Measurements from ENCODE around the gene UBR7.
"Not testable (repeated sequence)": the region's sequence is repeated elsewhere in the genome, so short reads cannot be mapped to it uniquely, and the experiment has no call there.

UBR7 gene, protein sequence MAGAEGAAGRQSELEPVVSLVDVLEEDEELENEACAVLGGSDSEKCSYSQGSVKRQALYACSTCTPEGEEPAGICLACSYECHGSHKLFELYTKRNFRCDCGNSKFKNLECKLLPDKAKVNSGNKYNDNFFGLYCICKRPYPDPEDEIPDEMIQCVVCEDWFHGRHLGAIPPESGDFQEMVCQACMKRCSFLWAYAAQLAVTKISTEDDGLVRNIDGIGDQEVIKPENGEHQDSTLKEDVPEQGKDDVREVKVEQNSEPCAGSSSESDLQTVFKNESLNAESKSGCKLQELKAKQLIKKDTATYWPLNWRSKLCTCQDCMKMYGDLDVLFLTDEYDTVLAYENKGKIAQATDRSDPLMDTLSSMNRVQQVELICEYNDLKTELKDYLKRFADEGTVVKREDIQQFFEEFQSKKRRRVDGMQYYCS

DNA sequence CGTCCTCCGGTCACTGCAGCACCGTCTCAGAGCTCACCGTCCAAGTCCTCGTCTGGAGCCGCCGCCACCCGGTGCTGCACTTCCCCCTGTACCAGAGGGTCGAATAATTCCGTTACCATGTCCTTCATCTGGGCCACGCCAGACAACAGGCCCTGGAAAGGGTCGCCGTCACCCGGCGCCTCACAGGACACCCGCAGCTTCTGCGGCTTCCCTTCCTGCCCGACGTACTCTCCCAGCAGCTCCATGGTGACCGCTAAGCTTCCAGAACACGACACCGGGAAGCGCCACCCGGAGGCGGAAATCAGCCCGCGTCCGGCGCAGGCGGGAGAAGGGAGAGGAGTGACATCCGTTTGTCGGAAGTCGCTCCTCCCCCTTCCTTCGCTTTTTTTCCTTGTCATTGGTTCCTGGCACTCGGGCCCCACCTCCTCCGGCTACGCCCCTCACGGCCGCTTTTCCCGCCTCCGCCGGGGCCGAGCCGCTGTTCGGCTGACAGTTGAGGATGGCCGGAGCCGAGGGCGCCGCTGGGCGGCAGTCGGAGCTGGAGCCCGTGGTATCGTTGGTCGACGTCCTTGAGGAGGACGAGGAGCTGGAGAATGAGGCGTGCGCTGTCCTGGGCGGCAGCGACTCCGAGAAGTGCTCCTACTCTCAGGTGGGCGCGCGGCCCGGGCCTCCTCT lies at the start of gene UBR7, which contains the start of gene GON7:
UBR7 (plus strand) TSS at position 464 of the 675 bp plus-strand sequence; CDS start at position 500, 36 bp downstream.
GON7 (minus strand) TSS at position 273 of the 675 bp plus-strand sequence; CDS start at position 245, 28 bp downstream.
- peak; percentile 54 to 77 (median 64) for DNase-seq

DNA sequence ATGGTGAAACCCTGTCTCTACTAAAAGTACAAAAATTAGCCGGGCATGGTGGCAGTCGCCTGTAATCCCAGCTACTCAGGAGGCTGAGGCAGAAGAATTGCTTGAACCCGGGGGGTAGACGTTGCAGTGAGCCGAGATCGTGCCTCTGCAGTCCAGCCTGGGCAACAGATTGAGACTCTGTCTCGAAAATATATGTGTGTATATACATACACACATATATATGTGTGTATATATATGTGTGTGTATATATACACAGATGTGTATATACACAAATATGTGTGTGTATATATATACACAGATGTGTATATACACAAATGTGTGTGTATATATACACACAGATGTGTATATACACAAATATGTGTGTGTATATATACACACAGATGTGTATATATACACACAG lies 48.7 kb upstream of the UBR7 start:
- DNase-seq = not testable (repeated sequence)

DNA sequence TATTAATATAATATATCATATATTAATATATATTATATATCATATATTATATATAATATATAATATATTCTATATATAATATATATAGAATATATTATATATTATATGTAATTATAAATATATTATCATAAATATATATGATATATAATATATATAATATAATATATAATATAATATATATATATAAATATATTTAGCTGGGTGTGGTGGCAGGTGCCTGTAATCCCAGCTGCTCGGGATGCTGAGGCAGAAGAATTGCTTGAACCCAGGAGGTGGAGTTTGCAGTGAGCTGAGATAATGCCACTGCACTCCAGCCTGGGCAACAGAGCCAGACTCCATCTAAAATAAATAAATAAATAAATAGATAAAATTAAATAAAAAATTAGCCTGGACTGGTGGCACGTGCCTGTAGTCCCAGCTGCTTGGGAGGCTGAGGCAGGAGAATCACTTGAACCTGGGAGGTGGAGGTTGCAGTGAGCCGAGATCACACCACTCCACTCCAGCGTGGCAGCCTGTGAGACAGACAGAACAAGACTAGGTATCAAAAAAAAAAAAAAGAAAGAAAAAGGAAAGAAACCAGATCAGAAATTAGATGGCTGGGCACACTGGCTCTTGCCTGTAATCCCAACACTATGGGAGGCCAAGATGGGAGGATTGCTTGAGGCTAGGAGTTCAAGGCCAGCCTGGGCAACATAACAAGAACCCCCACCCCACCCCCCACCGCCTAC lies 47.3 kb upstream of the UBR7 start:
- not testable (repeated sequence) for DNase-seq

GRCh38 chr14:93160353-93160801 lies 46.7 kb upstream of the UBR7 start:
- no peak for DNase-seq

GRCh38 chr14:93161411-93161940 lies 45.6 kb upstream of the UBR7 start:
- no peak for DNase-seq

DNA sequence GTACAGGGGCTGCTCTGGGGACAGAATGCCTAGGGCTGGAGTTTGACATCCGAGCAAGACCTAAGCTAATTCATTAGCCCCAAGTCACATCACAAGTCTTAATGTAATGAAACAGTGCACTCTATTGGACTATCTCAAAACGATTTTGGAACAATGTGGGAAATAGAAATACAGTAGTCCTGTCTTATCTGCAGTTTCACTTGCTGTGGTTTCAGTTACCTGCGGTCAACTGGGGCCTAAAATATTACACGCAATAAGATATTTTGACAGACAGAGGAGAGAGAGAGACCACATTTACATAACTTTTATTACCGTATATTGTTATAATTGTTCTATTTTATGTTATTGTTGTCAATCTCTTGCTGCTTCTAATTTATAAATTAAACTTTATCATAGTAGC lies 43.5 kb upstream of the UBR7 start:
- DNase-seq = no peak

DNA sequence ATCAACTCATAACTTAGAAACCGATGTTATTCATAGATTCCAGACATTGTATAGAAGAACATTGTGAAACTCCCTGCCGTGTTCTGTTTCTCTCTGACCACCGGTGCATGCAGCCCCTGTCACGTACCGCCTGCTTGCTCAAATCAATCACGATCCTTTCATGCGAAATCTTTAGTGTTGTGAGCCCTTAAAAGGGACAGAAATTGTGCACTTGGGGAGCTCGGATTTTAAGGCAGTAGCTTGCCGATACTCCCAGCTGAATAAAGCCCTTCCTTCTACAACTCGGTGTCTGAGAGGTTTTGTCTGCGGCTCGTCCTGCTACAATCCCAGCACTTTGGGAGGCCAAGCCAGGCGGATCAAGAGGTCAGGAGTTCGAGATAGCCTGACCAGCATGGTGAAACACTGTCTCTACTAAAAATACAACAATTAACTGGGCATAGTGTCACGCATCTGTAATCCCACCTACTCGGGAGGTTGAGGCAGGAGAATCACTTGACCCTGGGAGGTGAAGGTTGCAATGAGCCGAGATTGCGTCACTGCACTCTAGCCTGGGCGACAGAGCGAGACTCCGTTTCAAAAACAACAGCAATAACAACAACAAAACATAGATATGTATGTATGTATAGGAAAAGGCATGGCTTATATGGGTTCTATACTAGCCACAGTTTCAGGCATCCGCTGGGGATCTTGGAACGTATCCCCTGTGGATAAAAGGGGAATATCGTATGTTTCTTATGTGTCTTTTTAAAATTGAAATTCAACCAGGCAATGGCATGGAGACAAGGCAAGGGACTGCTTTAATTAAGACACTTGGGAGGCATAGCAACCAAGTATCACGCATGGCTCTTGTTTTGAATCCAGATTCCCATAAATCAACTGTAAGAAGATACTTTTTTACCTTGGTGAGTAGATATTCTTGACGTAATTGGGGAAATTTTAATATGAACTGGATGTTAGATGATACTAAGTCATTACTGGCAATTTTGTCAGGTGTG lies 41.5 kb upstream of the UBR7 start:
- DNase-seq = not testable (repeated sequence)

DNA sequence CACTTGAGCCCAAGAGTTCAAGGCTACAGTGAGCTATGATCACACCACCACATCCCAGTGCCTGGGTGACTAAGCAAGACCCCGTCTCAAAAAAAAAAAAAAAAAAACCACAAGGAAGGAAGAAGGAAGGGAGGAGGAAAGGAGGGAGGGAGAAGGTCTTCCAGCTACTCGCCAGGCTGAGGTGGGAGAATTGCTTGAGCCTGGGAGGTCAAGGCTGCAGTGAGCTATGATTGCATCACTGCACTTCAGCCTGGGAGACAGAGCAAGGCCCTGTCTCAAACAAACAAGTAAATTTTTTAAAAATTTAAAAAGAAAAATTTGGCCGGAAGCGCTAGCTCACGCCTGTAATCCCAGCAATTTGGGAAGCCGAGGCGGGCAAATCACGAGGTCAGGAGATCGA lies 38.4 kb upstream of the UBR7 start:
- not testable (repeated sequence) for DNase-seq

DNA sequence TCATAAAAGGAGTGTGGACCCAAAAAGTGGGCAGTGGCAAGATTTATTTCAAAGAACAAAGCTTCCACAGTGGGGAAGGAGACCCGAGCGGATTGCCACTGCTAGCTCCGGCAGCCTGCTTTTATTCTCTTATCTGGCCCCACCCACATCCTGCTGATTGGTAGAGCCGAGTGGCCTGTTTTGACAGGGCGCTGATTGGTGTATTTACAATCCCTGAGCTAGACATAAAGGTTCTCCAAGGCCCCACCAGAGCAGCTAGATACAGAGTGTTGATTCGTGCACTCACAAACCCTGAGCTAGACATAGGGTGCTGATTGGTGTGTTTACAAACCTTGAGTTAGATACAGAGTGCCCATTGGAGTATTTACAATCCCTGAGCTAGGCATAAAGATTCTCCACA lies 37.4 kb upstream of the UBR7 start:
- not testable (repeated sequence) for DNase-seq

DNA sequence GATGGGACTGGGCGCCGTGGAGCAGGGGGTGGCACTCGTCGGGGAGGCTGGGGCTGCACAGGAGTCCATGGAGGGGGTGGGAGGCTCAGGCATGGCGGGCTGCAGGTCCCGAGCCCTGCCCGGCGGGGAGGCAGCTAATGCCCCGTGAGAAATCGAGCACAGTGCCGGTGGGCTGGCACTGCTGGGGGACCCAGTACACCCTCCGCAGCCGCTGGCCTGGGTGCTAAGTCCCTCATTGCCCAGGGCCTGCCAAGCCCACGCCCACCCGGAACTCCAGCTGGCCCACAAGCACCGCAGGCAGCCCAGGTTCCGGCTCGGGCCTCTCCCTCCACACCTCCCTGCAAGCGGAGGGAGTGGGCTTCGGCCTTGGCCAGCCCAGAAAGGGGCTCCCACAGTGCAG lies 36.9 kb upstream of the UBR7 start:
- not testable (repeated sequence) for DNase-seq

- DNase-seq = no peak
Observed at GRCh38 chr14:93171376-93171775, 35.7 kb upstream of the UBR7 start.

- DNase-seq = no peak
Observed at GRCh38 chr14:93173943-93174395, 33.1 kb upstream of the UBR7 start.

DNA sequence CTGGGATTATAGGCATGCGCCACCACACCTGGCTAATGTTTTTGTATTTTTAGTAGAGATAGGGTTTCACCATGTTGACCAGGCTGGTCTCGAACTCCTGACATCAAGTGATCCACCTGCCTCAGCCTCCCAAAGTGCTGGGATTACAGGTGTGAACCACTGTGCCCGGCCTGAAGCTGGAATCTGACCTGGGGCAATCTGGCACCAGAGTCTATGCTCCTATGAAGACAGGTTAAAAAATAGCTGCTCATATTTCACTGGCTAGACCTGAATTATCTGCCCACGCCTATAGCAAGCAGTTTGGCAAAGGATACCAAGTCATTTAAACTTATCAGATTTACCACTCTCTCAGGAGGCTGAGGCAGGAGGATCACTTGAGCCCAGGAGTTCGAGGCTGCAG lies 32.3 kb upstream of the UBR7 start:
- not testable (repeated sequence) for DNase-seq

- no peak for DNase-seq
Observed at GRCh38 chr14:93175492-93175891, 31.6 kb upstream of the UBR7 start.

GRCh38 chr14:93183596-93184317 lies 23.3 kb upstream of the UBR7 start:
- no peak for DNase-seq

GRCh38 chr14:93184391-93185348 lies 22.4 kb upstream of the UBR7 start, which contains the start of the genes LYSET and MOAP1:
Gene LYSET, plus strand, starts transcription at chr14:93185317. Its CDS starts 89 bp downstream, at chr14:93185406.
Gene MOAP1, minus strand, starts transcription at chr14:93184897. Its CDS starts 655 bp downstream, at chr14:93184242.
- peak; percentile 73 to 90 (median 80) for DNase-seq

- no peak for DNase-seq
Observed at GRCh38 chr14:93185349-93185720, 21.7 kb upstream of the UBR7 start.

GRCh38 chr14:93186466-93186865 lies 20.6 kb upstream of the UBR7 start:
- DNase-seq = no peak

DNA sequence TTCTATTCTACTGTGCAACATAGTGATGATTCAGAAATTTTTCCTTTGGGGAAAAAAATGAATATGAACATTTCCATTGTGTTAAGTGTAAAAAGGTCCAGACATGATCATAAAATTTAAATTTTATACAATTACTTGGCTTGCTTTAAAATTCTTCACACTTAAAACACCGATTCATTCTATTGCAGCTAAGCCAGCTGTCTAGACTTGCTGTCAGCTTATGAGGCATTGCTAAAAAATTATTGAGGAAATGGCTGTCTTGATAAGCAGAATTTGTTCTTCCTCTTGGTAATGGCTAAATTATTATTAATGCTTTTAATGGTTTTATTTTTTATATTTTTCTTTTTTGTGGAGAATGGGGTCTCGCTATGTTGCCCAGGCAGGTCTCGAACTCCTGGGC lies 20.1 kb upstream of the UBR7 start:
- DNase-seq = no peak
